Stimulated activated CD8-positive, alpha-beta memory T cell treated with anti-CD3 and anti-CD28 coated beads, Interleukin-12 subunit alpha, Interleukin-12 subunit beta, amount 100 ng/mL, for 4 hours (primary cell): Measurements from ENCODE around the gene WEE2.

Experiments
- DNase-seq: peaks from one replicate; pipeline ENCODE4 v3.0.0-alpha.2; 2020; ENCODE audit warnings: low read depth

The WEE2 gene

DNA sequence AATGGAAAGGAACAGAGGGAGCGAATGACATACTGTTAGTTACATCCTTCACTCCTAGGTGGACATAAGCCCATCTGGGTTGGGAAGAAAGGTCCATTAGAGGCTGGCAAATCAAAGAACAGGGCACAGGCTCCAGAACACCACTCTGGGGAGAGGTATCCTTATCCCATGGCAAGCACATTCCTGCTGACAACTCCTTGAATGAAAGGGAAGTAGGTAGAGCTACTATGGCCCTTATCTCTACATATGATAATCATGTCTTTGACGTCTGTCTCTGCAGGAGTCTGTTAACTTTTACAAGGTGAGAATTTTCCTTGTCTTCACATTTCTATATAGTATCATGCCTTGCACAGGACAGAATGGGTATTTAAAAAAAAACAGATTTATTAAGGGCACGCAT lies 16.6 kb upstream of the WEE2 start:
- no peak for DNase-seq

DNA sequence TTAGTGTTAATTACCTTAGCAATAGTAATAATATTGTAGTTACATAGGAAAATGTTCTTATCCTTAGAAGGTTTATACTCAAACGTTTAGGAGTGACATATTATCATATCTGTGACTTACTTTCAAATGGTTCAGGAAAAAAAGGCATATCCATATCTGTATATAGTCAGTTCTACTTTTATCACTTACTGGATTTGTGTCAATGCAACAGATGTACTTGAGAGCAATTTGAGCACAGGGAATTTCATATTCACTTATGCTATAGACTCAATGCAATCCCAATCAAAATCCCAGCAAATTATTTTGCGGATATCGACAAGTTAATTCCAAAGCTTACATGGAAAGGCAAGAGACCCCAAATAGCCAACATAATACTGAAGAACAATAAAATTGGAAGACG lies 16.2 kb upstream of the WEE2 start:
- no peak for DNase-seq

DNA sequence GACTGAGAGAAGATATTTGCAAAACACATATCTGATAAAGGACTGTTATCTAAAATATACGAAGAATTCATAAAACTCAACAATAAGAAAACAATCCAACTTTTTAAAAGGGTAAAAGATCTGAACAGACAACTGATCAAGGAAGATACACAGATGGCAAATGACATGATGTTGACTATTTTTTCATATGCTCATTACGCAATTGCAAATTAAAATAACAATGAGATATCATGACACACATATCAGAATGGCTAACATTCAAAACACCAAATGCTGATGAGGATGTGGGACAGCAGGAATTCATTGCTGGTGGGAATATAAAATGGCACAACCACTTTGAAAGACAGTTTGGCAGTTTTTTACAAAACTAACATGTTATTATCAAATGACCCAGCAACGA lies 15.1 kb upstream of the WEE2 start:
- no peak for DNase-seq

DNA sequence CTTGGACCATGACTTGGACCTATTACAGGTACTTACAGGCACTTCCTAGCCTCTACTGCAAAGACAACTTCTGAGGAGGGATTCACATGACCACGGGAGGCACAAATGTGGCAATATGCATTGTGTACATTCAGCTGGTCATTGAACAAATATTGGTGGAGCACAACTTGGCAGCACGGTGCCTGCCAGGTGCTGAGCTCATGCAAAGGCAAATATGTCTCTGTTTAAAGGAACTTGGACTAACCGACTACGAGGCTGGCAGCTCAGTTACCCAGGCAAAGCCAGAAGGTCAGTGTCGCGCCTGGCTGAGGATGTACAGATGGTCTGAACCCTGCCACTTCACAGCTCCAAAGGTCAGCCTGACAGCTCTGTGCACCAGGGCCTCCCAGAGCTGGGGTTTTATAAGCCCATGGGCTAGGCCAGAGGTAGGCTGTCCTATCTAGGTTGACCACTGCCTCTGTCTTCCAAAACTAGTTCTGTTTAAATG lies 12.3 kb upstream of the WEE2 start:
- no peak for DNase-seq

DNA sequence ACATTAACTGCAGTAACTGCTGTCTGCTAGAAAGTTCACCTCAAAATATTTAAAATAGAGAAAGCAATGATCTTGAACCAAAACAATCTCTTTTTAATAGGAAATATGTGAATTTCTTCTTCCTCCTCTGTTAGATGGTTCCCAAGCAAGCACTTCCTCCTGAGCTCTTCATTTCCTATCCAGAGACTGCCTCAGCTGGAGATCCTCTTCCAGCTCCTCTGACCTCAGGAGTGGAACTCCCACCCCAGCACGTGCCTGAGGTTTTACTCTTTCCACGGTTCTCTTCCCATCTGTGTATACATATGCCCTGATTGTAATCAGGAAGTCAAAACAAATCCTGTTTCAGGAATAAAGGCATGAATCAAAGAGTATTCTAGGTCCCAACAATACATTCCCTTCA lies 11.8 kb upstream of the WEE2 start:
- DNase-seq: no peak

DNA sequence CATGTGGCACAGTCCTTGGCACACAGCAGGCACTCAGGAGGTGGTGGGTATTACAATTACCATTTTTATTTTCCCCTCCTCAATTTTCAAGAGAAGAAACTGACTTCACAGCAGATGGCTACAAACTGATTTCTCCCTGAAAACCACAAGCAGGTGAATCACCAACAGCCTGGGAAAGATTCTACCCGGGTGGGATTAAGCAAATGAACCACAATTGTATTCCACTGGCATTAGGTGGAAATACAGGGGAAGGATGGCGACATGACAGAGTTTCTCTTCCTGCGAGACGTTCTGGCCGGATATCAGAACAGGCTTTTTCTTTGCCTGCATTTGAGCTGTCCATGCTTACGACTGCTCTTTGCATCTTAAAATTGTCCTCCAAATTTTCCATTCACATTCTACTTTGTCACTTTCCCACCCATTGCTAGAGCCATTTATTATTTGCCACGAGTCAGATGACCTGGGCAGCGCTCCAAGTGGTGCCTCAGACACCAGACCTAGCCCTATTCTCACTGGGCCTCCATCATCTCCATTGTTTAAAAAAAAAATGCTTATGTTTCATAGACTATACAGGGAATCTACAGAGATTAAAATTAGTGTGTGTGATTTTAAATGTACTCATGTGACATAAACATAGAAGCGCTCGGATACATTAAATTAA lies 10.8 kb upstream of the WEE2 start:
- DNase-seq: no peak

DNA sequence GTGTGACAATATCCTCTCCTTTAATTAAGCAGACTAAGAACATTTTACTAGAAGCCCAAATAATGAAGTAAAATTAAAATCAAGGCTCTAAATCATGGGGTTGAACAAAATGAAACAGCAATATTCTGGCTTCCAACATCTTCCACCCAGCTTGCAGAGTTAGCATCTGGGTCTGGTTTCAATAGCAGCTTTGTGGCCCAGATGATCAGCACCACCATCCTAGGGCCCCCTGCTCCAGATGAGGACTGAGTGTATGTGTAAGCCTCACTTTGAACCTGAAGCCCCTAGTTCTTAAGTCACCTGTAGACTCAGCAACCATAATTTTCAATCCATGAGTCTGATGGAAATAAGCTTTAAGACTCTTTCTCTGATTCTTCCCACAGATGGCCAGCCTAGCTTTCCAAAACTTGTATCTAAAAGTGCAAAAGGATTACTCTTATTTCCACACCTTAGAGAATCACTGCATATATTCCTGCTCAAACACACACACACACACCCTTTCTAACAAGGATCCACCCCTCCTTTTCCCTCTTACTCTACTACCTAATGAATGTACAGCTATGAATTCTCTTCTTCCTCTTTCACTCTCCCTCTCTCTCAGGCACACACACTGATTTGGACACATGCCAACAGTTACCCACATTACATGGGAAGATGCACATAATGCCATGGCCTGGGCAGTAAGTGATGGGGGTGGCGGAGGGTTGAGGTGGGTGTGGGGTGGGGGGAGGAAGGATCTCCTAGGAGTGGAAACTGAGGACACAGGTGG lies 9.7 kb upstream of the WEE2 start:
- no peak for DNase-seq

DNA sequence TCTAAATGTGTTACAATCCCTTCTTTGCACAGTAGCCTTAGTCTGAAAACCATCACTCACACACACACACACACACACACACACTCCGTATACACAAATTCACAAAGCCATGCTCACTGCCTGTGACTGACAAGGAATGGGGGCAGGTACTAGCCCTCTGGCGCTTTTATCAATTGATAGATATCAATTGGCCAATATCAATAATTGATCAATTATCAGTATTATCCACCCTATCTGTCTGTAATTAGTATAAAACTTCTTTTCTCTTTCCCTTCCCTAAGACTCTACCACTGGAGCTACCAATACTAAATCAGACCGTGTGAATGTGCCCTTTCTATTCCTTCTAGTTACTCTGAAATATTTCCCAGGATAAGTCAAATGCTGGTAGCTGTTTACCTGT lies 8.3 kb upstream of the WEE2 start:
- DNase-seq: no peak

DNA sequence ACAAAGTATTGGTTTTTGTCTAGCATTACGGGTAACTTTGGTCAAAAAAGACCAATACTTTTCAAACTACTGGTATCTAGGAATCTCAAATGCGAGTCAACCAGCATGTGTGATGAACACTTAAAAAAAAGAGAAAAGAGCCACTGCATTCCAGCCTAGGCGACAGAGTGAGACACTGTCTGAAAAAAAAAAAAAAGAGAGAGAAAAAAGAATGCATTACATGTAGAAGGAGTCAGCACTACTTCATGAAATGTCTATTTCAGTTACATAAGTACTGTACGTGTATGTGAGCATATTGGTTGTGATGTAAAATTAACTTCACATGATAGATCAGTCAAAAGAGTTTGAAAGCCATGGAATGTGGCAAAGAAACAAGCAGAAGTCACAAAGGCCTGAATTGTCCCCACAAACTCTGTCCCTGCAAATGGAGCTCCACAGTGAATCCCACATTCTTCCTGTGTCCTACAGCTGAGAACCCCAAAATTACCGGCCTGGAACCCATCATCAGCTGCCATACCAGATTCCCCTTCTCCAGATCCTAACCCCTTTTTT lies 7.8 kb upstream of the WEE2 start:
- no peak for DNase-seq

DNA sequence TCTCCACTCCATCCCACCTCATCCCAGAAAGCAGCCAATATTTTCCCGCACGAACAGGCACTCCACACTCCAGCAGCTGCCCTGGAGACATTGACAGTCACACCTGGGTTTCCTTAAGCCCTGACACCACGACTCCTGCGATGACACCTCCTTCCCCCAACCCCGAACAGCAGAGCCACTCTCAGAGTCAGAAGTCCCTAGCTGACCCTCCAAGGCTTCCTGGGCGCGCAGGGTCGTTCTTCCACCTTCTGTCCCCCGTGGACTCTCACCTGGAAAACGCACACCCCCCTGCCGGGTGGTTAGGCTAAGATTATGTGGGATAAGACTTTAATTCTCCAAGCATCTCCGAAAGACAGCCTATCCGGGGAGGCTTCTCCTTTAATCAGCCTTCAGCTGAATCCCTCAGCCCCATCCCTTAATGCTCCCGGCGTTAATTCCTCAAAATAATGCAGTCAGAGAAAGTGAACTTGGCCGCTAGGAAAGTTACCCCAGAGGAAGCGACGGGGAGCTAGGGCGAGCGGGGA lies 7.2 kb upstream of the WEE2 start:
- DNase-seq: no peak

DNA sequence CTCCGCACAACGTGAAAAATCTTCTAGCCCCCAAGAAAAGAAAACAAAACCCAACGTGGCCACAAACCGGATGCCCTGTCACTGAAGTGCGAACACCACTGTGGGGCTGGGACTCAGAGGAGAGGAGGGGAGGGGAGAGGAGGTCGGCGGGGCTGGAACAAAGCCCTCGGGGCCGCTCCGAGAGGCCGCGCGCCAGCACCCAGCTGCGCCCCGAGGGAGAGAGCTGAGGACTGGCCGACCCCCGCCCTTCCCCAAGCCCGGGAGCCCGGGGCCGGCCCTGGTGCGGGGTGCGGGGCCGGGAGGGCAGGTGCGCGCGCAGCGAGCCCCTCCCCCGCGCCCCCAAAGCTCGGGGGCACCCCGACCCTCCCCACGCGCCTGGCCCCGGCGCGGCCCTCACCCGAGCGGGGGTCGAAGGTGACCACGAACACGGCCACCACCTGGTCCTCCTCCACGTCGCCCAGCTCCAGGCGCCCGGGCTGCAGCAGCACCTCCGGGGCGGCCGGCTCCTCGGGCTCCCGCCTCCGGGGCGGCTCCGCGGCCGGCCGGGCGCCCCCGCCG lies 6.6 kb upstream of the WEE2 start:
- peak; percentile 61 for DNase-seq

DNA sequence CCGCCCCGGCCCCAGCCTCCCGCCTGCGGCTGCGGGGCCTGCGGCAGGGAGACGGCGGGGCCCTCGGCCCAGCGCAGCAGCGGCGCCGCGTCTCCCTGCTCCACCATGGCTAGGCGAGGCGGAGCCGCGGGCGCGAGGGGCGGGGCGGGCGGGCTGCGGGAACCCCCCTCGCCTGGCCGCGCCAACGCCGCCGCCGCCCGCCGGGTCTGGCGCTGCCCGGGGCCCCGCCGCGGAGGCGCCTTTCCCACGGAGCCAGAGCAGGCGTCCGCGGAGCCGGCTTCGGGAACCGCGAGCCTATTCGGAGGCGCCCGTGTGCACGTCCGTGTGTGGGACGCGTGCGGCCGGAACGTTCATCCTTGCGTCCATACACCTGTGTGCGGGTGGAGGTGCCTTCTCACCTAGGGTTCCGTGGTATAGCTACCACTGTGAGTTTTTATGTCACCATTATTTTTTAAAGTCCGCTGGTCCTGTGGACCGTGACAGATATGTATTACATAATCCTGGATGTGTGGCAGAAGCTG lies 6.0 kb upstream of the WEE2 start, which contains the start of gene DENND11:
TSS of gene DENND11 (minus strand) at position 120 of the 521 bp plus-strand sequence. CDS start at position 107, 13 bp downstream.
- peak; percentile 33 for DNase-seq

DNA sequence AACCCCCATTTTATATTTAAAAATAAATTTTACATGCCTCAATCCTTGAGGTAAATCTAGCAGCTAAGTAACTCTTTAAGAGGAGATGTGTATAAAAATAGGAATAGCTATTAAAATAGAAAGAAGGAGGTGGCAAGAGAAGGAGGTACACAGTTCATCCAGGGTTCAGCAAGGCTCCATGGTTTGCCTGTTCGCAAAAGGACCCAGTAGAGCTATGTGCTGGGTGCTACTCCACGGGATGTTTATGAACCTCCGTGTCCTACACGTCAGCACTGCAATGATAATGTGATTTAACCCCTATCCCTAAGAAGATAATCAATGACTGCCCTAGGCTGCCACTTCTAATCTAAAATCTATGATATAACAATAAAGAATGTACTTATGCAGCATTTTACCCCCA lies 5.3 kb upstream of the WEE2 start:
- no peak for DNase-seq

DNA sequence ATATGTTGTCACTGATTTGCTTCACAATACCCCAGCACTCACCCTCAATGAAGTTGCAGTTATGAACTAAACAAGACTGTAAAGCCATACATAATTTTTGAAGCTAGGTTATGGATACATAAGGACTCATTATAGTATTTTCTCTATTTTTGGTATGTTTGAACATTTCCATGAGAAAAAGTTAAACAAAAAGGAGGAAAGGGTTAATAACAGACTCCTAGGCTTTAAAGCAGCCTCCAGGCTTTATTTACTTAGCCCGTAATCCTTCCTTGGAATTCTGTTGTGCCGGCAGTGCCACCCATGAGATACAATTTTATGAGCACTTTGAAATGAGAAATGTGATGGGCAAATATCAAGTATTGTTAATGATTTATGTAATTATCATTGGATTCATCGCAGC lies 4.0 kb upstream of the WEE2 start:
- DNase-seq: no peak

DNA sequence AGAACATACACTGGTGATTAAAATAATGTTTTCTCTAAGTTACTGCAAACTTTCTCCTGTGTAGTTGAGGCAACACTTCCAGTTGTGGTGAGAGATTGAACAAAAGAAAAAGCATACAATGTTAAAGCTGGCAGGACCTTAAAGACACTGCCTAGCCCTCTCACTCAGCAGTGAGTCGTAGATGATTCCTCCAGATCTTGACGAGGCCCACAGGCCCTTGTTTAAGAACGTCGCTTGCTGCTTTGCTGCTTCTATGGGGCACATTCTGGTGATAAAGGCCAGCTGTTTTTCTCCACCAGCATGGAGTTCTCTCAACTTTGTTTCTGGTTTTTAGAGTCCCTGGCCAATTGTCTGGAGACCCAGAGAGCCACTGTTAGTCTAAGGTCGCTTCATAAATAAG lies 3.4 kb upstream of the WEE2 start:
- DNase-seq: no peak

DNA sequence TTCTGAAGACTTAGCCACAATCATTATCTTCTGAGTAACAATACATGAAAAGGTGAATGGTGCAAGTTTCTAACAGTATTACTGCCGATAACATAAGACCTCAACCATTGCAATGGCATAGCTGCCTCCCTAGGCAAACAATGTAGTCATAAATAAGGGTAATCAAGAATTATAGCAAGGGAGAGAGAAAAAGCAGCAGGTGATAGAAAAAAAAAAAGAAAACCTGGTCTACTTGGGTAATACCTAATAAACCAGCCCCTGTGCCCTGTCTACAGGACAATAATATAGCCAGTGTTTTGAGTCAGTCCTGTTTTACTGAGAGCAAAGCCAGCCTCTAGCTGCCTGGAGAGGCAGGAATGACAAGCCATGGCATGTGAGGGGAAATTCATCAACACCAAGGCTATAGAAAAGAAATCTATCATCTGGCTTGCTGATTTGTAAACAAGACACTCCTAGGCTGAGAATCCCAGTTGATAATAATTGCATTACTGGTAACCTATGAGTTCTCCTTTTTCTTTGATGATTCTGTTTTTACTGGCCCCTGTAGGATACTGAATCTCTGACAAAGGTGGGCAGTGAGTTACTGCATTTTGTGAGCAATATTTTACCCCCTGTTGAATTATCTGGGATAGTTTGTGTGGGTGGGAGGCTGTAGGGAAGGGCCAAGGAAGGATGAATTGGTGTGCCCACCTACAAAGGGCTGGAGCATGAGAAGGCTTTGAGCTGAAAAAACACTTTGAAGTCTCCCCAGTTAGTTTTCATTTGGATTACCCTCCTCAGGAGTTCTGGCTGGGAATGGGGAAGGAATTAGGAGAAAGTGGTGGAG lies 1.7 kb upstream of the WEE2 start:
- DNase-seq: no peak

DNA sequence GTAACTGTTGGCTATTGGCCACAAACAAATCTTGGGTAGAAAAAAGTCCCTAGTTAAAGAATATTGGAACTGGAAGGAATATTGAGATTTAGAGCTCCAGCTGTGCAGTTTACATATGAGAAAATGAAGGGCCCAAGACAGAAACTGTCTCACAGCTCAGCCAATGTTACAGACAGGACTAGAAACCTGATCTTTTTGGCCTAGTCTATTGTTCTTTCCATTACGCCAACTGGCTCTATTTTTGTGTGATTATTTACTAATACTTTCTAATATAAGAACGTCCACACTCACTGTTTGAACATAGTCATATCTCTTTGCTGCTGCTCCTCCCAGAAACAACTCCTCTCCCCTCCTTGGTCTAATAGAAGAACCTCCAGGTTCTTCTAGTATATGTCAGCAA lies 1.2 kb downstream of the WEE2 start:
- no peak for DNase-seq

DNA sequence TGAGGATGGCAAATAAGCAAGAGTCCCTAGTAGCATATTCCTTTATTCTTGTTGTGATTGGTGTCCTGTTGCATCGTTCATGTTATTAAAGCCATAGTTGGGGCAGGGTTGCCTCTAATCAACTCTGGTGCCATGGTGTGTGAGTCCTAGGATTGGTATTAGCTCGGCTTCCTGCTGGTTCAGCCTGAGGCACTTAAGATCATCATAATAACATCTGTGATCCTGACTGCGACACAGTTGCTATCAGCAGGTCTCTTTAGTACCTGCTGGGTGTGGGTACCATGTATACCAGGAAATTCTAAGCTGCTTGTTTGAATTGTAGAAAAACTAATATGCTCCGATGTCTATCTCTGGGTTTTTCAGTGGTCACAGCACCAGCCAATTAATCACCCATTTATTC lies 1.6 kb downstream of the WEE2 start:
- DNase-seq: no peak

DNA sequence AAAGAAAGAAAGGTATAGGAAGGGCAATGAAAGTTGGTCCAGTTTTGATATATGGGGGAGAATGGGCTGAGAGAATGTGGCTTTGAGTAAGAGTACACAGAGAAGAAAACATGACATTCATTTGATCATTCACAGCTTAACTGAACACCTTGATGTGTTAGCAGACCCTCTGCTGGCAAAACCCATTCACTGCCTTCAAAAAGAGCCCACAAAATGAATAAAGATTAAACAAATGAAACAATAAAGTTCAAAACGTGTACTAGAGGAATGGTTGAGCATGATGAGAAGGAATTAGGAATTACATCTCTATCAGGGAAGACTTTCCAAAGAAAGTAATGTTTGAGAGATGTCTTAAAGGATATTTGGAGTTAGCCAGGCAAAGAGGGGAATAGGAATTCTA lies 2.1 kb downstream of the WEE2 start:
- DNase-seq: no peak

DNA sequence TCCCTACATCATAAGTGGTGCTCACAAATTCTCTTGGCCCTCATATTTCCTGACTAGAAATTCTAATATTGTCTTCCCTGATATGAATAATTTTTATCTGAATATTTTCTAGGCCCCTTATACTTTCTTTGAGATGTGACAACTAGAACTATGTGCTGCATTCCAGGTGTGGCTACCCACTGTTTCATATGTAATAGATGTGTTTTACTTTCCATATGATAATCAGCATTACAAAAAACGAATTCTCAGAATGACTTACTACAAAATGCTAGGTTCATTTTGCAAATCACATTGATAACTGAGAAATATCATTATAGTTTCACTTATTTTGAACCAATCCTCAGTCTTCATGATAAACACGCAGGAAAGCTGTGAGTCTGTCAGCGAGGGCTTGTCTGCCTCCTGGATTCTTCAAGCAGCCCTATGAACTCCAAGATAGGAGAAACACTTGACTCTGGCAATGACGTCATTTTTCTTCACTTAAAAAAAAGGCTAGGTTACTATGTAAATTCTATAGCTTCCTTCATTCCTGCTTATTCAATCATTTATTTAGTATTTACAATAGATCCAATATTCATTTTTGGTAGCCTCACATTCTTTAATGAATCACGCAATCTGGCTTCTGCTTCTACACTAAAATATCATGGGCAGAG lies 4.6 kb downstream of the WEE2 start:
- no peak for DNase-seq

DNA sequence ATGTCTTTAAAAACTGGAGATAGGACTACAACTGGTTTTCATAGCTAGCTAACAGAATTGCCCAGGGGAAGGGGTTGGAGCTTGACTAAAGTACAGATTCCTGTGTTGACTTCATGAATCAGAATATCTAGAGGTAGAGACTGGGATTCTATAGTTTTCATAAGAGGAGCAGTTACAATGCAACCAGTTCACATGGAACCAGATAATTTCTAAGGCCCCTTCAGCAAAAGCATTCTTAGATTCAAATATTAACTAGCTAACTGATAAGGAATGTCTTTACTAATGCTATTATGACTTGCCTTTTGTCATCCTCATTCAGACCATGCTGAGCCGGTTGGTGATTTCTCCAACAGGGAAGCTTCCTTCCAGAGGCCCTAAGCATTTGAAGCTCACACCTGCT lies 5.7 kb downstream of the WEE2 start:
- no peak for DNase-seq
